H1 (cell line): Measurements from ENCODE around the gene CYGB. TPM values are rescaled to one million over a fixed set of nuclear protein-coding genes. Genes with fewer than 3 reads are reported as not detected.

Experiments used
- CTCF ChIA-PET: fragments of 300-600 bp; sonication (Branson Sonifier 250); formaldehyde crosslinking; loops from one replicate; lab custom pipeline; 2021; ENCODE audit not compliant: partially characterized antibody; lab: Charles Lee
- POLR2A ChIA-PET: fragments of 300-600 bp; sonication (Branson Sonifier 250); formaldehyde crosslinking; loops from one replicate; lab custom pipeline; 2021; ENCODE audit warnings: inconsistent platforms; ENCODE audit not compliant: partially characterized antibody; lab: Charles Lee
- DNase-seq, 2 experiments: peaks; one replicate each; pipeline versions ENCODE4 v3.0.0 to v3.0.0-alpha.2; 2010 to 2022; ENCODE audit warnings: low spot score in 2 of 2, low read depth in 1 of 2, mixed read lengths in 1 of 2
- FAIRE-seq: peaks from 2 replicates; lab custom pipeline; 2011; peaks lifted over from hg19 to GRCh38; lab: Jason Lieb, UNC
- H2AFZ ChIP-seq: 2 replicates; pipeline ENCODE4 v1.8.1; 2012; ENCODE audit warnings: low read length, inconsistent platforms
- H2AK5ac ChIP-seq: 2 replicates; pipeline ENCODE4 v1.6.1; 2013; ENCODE audit warnings: low read depth, low read length
- H2BK120ac ChIP-seq: replicated peaks from 2 replicates; pipeline ENCODE3; 2013; ENCODE audit warnings: low read depth, low read length, inconsistent platforms
- H2BK12ac ChIP-seq: 2 replicates; pipeline ENCODE4 v1.6.1; 2013; ENCODE audit warnings: low read depth, low read length
- H2BK15ac ChIP-seq: 2 replicates; pipeline ENCODE4 v1.6.1; 2013; ENCODE audit warnings: low read length
- H2BK20ac ChIP-seq: 2 replicates; pipeline ENCODE4 v1.6.1; 2013; ENCODE audit warnings: low read length
- H2BK5ac ChIP-seq: 2 replicates; pipeline ENCODE4 v1.6.1; 2013; ENCODE audit warnings: low read depth, low read length
- H3K14ac ChIP-seq: 2 replicates; pipeline ENCODE4 v1.6.1; 2013; ENCODE audit warnings: inconsistent platforms; ENCODE audit not compliant: insufficient read length
- H3K18ac ChIP-seq: 2 replicates; pipeline ENCODE4 v1.6.1; 2013; ENCODE audit warnings: low read length; ENCODE audit errors: extremely low read depth
- H3K23ac ChIP-seq: 2 replicates; pipeline ENCODE4 v1.6.1; 2013; ENCODE audit warnings: inconsistent platforms; ENCODE audit not compliant: insufficient read length
- H3K23me2 ChIP-seq: 2 replicates; pipeline ENCODE4 v1.6.1; 2013; ENCODE audit warnings: low read depth, low read length
- H3K27ac ChIP-seq: 2 replicates; pipeline ENCODE4 v1.6.1; 2011; ENCODE audit warnings: low read depth, low read length, inconsistent platforms
- H3K27me3 ChIP-seq, 4 experiments: replicated peaks in 1 of 4; 1 replicate in 1 of 4; 2 replicates in 3 of 4; pipeline versions ENCODE4 v1.6.1 to v1.8.1; 2011 to 2013; ENCODE audit warnings: low read length in 3 of 4, mild to moderate bottlenecking in 3 of 4, inconsistent platforms in 2 of 4, mixed read lengths in 2 of 4, moderate library complexity in 1 of 4; ENCODE audit not compliant: control insufficient read depth in 3 of 4, insufficient read depth in 3 of 4; ENCODE audit errors: extremely low read depth in 1 of 4
- H3K36me3 ChIP-seq, 4 experiments: 2 replicates each; pipeline versions ENCODE4 v1.6.1 to v1.8.1; 2011 to 2013; ENCODE audit warnings: mild to moderate bottlenecking in 4 of 4, low read length in 3 of 4, moderate library complexity in 2 of 4, control low read depth in 1 of 4, inconsistent platforms in 1 of 4; ENCODE audit not compliant: insufficient read depth in 4 of 4, control insufficient read depth in 2 of 4
- H3K4ac ChIP-seq: replicated peaks from 2 replicates; pipeline ENCODE3; 2013; ENCODE audit warnings: low read length, low read depth, mixed read lengths, inconsistent platforms; ENCODE audit not compliant: insufficient read length
- H3K4me1 ChIP-seq, 4 experiments: replicated peaks in 1 of 4; 1 replicate in 1 of 4; 2 replicates in 3 of 4; pipeline versions ENCODE4 v1.6.1 to v1.8.1; 2011 to 2013; ENCODE audit warnings: low read length in 3 of 4, inconsistent platforms in 2 of 4, mixed read lengths in 1 of 4; ENCODE audit not compliant: insufficient read depth in 4 of 4, control insufficient read depth in 3 of 4
- H3K4me2 ChIP-seq, 2 experiments: 2 replicates each; pipeline versions ENCODE4 v1.6.1 to v1.8.1; 2011 to 2013; ENCODE audit warnings: low read depth in 2 of 2, low read length in 2 of 2, control low read depth in 1 of 2, inconsistent platforms in 1 of 2, mild to moderate bottlenecking in 1 of 2; ENCODE audit not compliant: insufficient read depth in 1 of 2
- H3K4me3 ChIP-seq, 4 experiments: fragments of 200-600, 300-600 bp in 1 of 4; sonication (generic), shearing (Covaris generic), sonication (Bioruptor Twin) in 1 of 4; 2 replicates each; pipeline versions ENCODE4 v1.5.1 to v1.8.1; 2011 to 2016; ENCODE audit warnings: low read length in 4 of 4, low read depth in 3 of 4, control low read depth in 2 of 4, inconsistent platforms in 2 of 4, mild to moderate bottlenecking in 2 of 4, mixed read lengths in 1 of 4, moderate library complexity in 1 of 4; ENCODE audit not compliant: insufficient read depth in 2 of 4; ENCODE audit errors: extremely low read depth in 1 of 4
- H3K56ac ChIP-seq: replicated peaks from 2 replicates; pipeline ENCODE3; 2013; ENCODE audit warnings: low read depth, mild to moderate bottlenecking, mixed read lengths, low read length, inconsistent platforms; ENCODE audit not compliant: insufficient read length
- H3K79me1 ChIP-seq: 2 replicates; pipeline ENCODE4 v1.6.1; 2013; ENCODE audit warnings: low read depth, low read length, control low read depth
- H3K79me2 ChIP-seq, 2 experiments: 2 replicates each; pipeline versions ENCODE4 v1.6.1 to v1.8.1; 2012 to 2013; ENCODE audit warnings: low read length in 2 of 2, mild to moderate bottlenecking in 2 of 2, inconsistent platforms in 1 of 2; ENCODE audit not compliant: insufficient read depth in 2 of 2, control insufficient read depth in 1 of 2
- H3K9ac ChIP-seq, 4 experiments: replicated peaks in 1 of 4; 1 replicate in 1 of 4; 2 replicates in 3 of 4; pipeline versions ENCODE4 v1.6.1 to v1.8.1; 2011 to 2013; ENCODE audit warnings: low read depth in 3 of 4, low read length in 3 of 4, control low read depth in 2 of 4, mild to moderate bottlenecking in 2 of 4, moderate library complexity in 2 of 4, inconsistent platforms in 1 of 4; ENCODE audit errors: extremely low read depth in 1 of 4
- H3K9me3 ChIP-seq, 2 experiments: 2 replicates each; pipeline versions ENCODE4 v1.6.1 to v1.8.1; 2012 to 2013; ENCODE audit warnings: mild to moderate bottlenecking in 2 of 2, moderate library complexity in 2 of 2, control low read depth in 1 of 2, inconsistent platforms in 1 of 2, low read depth in 1 of 2, low read length in 1 of 2, mixed read lengths in 1 of 2; ENCODE audit not compliant: insufficient read depth in 2 of 2
- H4K20me1 ChIP-seq, 2 experiments: replicated peaks in 1 of 2; 2 replicates each; pipeline versions ENCODE3 to v1.8.1; 2011 to 2013; ENCODE audit warnings: inconsistent platforms in 2 of 2, low read length in 2 of 2, mild to moderate bottlenecking in 1 of 2; ENCODE audit not compliant: insufficient read depth in 2 of 2, control insufficient read depth in 1 of 2
- H4K5ac ChIP-seq: 2 replicates; pipeline ENCODE4 v1.6.1; 2013; ENCODE audit warnings: low read length, low read depth, mixed read lengths, inconsistent platforms; ENCODE audit not compliant: insufficient read length
- H4K8ac ChIP-seq: 2 replicates; pipeline ENCODE4 v1.8.0; 2013; ENCODE audit warnings: mild to moderate bottlenecking, moderate library complexity, low read length, inconsistent platforms; ENCODE audit not compliant: insufficient read depth; ENCODE audit errors: extremely low read depth
- H4K91ac ChIP-seq: replicated peaks from 2 replicates; pipeline ENCODE3; 2013; ENCODE audit warnings: low read length, mixed read lengths, inconsistent platforms; ENCODE audit not compliant: insufficient read length
- ASH2L ChIP-seq: fragments of 200-600, 300-600 bp; sonication (generic); IDR thresholded peaks from one replicate; pipeline ENCODE4 v1.7.1; 2017; ENCODE audit warnings: low read length
- BRCA1 ChIP-seq: IDR thresholded peaks from 2 replicates; pipeline ENCODE4 v1.6.1; 2012; ENCODE audit warnings: low read depth, low read length, improper control_type of control experiment
- CEBPB ChIP-seq: IDR thresholded peaks from 2 replicates; pipeline ENCODE4 v1.6.1; 2012; ENCODE audit warnings: low read depth, low read length
- CHD2 ChIP-seq: IDR thresholded peaks from 2 replicates; pipeline ENCODE4 v1.6.1; 2012; ENCODE audit warnings: low read length, improper control_type of control experiment
- EZH2 ChIP-seq: fragments of 200-600 bp; sonication (generic); IDR thresholded peaks from 2 replicates; pipeline ENCODE4 v1.7.1; 2012; ENCODE audit warnings: low read depth, mild to moderate bottlenecking, moderate library complexity, low read length, inconsistent platforms; ENCODE audit not compliant: severe bottlenecking
- FOSL1 ChIP-seq: IDR thresholded peaks from 2 replicates; pipeline ENCODE4 v1.6.1; 2011; ENCODE audit warnings: mild to moderate bottlenecking, low read depth, low read length, moderate library complexity; ENCODE audit not compliant: insufficient read depth
- GTF2F1 ChIP-seq: IDR thresholded peaks from 2 replicates; pipeline ENCODE4 v1.6.1; 2012; ENCODE audit warnings: low read depth, low read length, improper control_type of control experiment, borderline replicate concordance
- KDM5A ChIP-seq: fragments of 200-600 bp; IDR thresholded peaks from 2 replicates; pipeline ENCODE4 v1.7.1; 2012; ENCODE audit warnings: mild to moderate bottlenecking, low read length, inconsistent platforms, mixed read lengths
- MAFK ChIP-seq: IDR thresholded peaks from 2 replicates; pipeline ENCODE4 v1.6.1; 2012; ENCODE audit warnings: low read depth, mild to moderate bottlenecking, improper control_type of control experiment, low read length
- POLR2AphosphoS5 ChIP-seq: IDR thresholded peaks from 2 replicates; pipeline ENCODE4 v1.6.1; 2011; ENCODE audit warnings: low read depth, low read length
- SP4 ChIP-seq: IDR thresholded peaks from 2 replicates; pipeline ENCODE4 v1.6.1; 2012; ENCODE audit warnings: low read length, inconsistent platforms
- TAF1 ChIP-seq: IDR thresholded peaks from 2 replicates; pipeline ENCODE4 v1.6.1; 2011; ENCODE audit warnings: mild to moderate bottlenecking, low read depth, low read length
- TBP ChIP-seq: IDR thresholded peaks from 2 replicates; pipeline ENCODE4 v1.6.1; 2011; ENCODE audit warnings: low read depth, low read length, improper control_type of control experiment
- USF2 ChIP-seq: IDR thresholded peaks from 2 replicates; pipeline ENCODE4 v1.6.1; 2011; ENCODE audit warnings: low read length, improper control_type of control experiment
- ZNF274 ChIP-seq: IDR thresholded peaks from 2 replicates; pipeline ENCODE4 v1.7.0; 2012; ENCODE audit warnings: low read length, borderline replicate concordance; ENCODE audit errors: extremely low read depth
- WGBS, 2 experiments: shearing (Covaris generic) in 1 of 2; methylation state at CpG; one replicate each; pipeline versions ENCODE4 v1.1.6 to v1.1.7; 2013 to 2015; ENCODE audit warnings: low lambda C conversion rate in 2 of 2, mixed read lengths in 2 of 2, inconsistent platforms in 1 of 2, low coverage in 1 of 2, missing lambda C conversion rate in 1 of 2; ENCODE audit not compliant: insufficient replicate concordance in 2 of 2, insufficient coverage in 1 of 2, insufficient read length in 1 of 2; ENCODE audit errors: extremely low coverage in 1 of 2, missing lambda C conversion rate in 1 of 2; 5-methylcytosine and 5-hydroxymethylcytosine counted together
- polyA plus RNA-seq, 7 experiments: library from polyadenylated mRNA; depleted of rRNA in 3 of 7; stranded (reverse) in 5 of 7; unstranded in 2 of 7; fragments of >200 nt in 5 of 7; fragments of 200-250 nt in 2 of 7; gene quantifications; 1 replicate in 5 of 7; 2 replicates in 1 of 7; 4 replicates in 1 of 7; pipeline versions ENCODE4 v1.2.1 to v1.2.3, GENCODE V29; 2011 to 2013; ENCODE audit warnings: missing spikeins in 2 of 7, mixed read lengths in 2 of 7
- total RNA-seq: library from RNA; stranded (reverse); fragmentation: NEBNext Ultra II Directional; extraction: Animal tissue kit (Norgen Biotek cat#: 25700); gene quantifications from 2 replicates; pipeline ENCODE4 v1.2.1, GENCODE V29; 2021

The CYGB gene
- total and polyA plus RNA-seq, 2 of the 8 experiments (the other 6 are each of a cell fraction or from before 2014, with no cell fraction given): 2.7 to 3.7 TPM

GRCh38 chr17:76561332-76561731, 23.8 kb upstream of the CYGB start:
- Histone ChIP-seq H3K4ac (no peak overlapping the region), H3K23me2 (peaks cover 2% of the 10 kb centered on the region; the same call in 1 of the 2 replicates), H4K91ac (no peak overlapping the region), H3K23ac (no peak overlapping the region), H2BK12ac (no peak overlapping the region), H2AFZ (no peak overlapping the region), H4K20me1 (peaks cover 28 to 31% of the 10 kb centered on the region in 2 experiments), H3K4me1 (peaks cover 2 to 10% (median 5%) of the 10 kb centered on the region in 4 experiments; a peak in 6 of 7 replicates), H3K27me3 (no peaks in the 10 kb centered on the region), H3K56ac (no peak overlapping the region), H3K9ac (no peak overlapping the region), H3K9me3 (no peaks in the 10 kb centered on the region), H3K79me2 (peaks cover 23 to 53% of the 10 kb centered on the region in 2 experiments), H4K8ac (no peak overlapping the region), H3K79me1 (peaks cover 12% of the 10 kb centered on the region), H3K4me3 (no peak overlapping the region), H3K18ac (no peak overlapping the region), H2AK5ac (no peak overlapping the region), H2BK5ac (no peak overlapping the region), H3K36me3 (peaks cover 24 to 68% (median 50%) of the 10 kb centered on the region in 4 experiments), H3K4me2 (no peak overlapping the region), H3K14ac (no peak overlapping the region), H2BK20ac (no peak overlapping the region), H3K27ac (no peak overlapping the region), H2BK15ac (no peak overlapping the region), H4K5ac (no peak overlapping the region), H2BK120ac (no peak overlapping the region)
- 96% methylated on average over 7 of the region's 7 CpGs; no CpG with 5 or more reads in 1 of the 2 experiments for WGBS, 2 experiments
- ChIA-PET CTCF (interaction anchor here (0.6 to 1.7 kb wide), 5 partner anchors 10 to 150 kb away, joined by 3 to 5 read pairs (median 4); no protein-coding TSS in a partner anchor), POLR2A (interaction anchor here (0.8 to 8.0 kb wide), 10 partner anchors 8 to 166 kb away, joined by 3 to 133 read pairs (median 4); a partner anchor contains a TSS)
- DNase-seq (no peak), FAIRE-seq (no peak)
- TF ChIP-seq ASH2L (no peak), KDM5A (no peak), EZH2 (no peak), USF2 (no peak), SP4 (no peak), FOSL1 (no peak), BRCA1 (no peak), CEBPB (no peak), ZNF274 (no peak), POLR2AphosphoS5 (no peak), MAFK (no peak), GTF2F1 (no peak), TAF1 (no peak), TBP (no peak), CHD2 (no peak)
